GM21381 (cell line): Measurements from ENCODE around the gene YDJC.
"Not testable (repeated sequence)": the region's sequence is repeated elsewhere in the genome, so short reads cannot be mapped to it uniquely, and the experiment has no call there.

Experiments
- ATAC-seq: cut with Tn5 transposase; IDR thresholded peaks from one replicate; pipeline ENCODE4 v1.9.1; 2021; ENCODE audit warnings: mild to moderate bottlenecking, moderate library complexity; ENCODE audit not compliant: unreplicated experiment

The YDJC gene

GRCh38 chr22:21632931-21633330, 3.1 kb upstream of the YDJC start:
- no peak for ATAC-seq

GRCh38 chr22:21632237-21632895, 2.5 kb upstream of the YDJC start, which contains the start of gene CCDC116:
TSS of gene CCDC116 (plus strand) at chr22:21632760. CDS start at chr22:21633182, 422 bp downstream.
- no peak for ATAC-seq

- ATAC-seq, result no peak
Measured at GRCh38 chr22:21631025-21631424, 1.2 kb upstream of the YDJC start.

GRCh38 chr22:21628386-21629254, 1.2 kb downstream of the YDJC start:
- no peak for ATAC-seq

GRCh38 chr22:21626735-21627469, 2.9 kb downstream of the YDJC start:
- ATAC-seq, result no peak

GRCh38 chr22:21626073-21626734, 3.6 kb downstream of the YDJC start:
- no peak for ATAC-seq

GRCh38 chr22:21624880-21625791, 4.7 kb downstream of the YDJC start:
- no peak for ATAC-seq

- no peak for ATAC-seq
Measured at GRCh38 chr22:21624120-21624879, 5.5 kb downstream of the YDJC start.

GRCh38 chr22:21623648-21623970, 6.2 kb downstream of the YDJC start:
- ATAC-seq, result no peak

- ATAC-seq, result no peak
Measured at GRCh38 chr22:21622919-21623647, 6.7 kb downstream of the YDJC start.

GRCh38 chr22:21622011-21622918, 7.6 kb downstream of the YDJC start:
- no peak for ATAC-seq

GRCh38 chr22:21621025-21621424, 8.8 kb downstream of the YDJC start:
- no peak for ATAC-seq

GRCh38 chr22:21617337-21617736, 12.5 kb downstream of the YDJC start:
- not testable (repeated sequence) for ATAC-seq

- no peak for ATAC-seq
Measured at GRCh38 chr22:21615731-21616130, 14.1 kb downstream of the YDJC start.

GRCh38 chr22:21613553-21614233, 16.1 kb downstream of the YDJC start:
- no peak for ATAC-seq

GRCh38 chr22:21612858-21613257, 17.0 kb downstream of the YDJC start:
- no peak for ATAC-seq
